ENCODE data around the gene TXLNG. TPM values are rescaled to one million over a fixed set of nuclear protein-coding genes. Genes with fewer than 3 reads are reported as not detected.

Gene TXLNG
- total RNA-seq, 1 donor from 2014 or later = 25.8 TPM

GRCh38 chrX:16885628-16886027 lies 99.4 kb downstream of the TXLNG start:
- Mint-ChIP-seq H3K4me3 (ENCODE audit: low read depth) (no peak overlapping the region), H3K27ac (no peak overlapping the region), H3K36me3 (ENCODE audit: insufficient read depth) (no peaks in the 10 kb centered on the region), H3K27me3 (no peaks in the 10 kb centered on the region), H3K4me1 (ENCODE audit: low read depth) (peaks cover 9% of the 10 kb centered on the region), H3K9me3 (ENCODE audit: low read depth) (no peaks in the 10 kb centered on the region)
- no peak for DNase-seq (ENCODE audit: low spot score, unreplicated experiment)
- TF ChIP-seq CTCF (IDR thresholded peaks at IDR 0.05; ENCODE audit: unreplicated experiment) = no peak

- no peaks in the 10 kb centered on the region for H3K9me3 Mint-ChIP-seq (ENCODE audit: low read depth)
- H3K36me3 Mint-ChIP-seq (ENCODE audit: insufficient read depth) = no peaks in the 10 kb centered on the region
- H3K27me3 Mint-ChIP-seq = peaks cover 2% of the 10 kb centered on the region
- no peak overlapping the region for H3K4me3 Mint-ChIP-seq (ENCODE audit: low read depth)
- H3K27ac Mint-ChIP-seq = peak overlapping the region; percentile 3
- peaks cover 2% of the 10 kb centered on the region for H3K4me1 Mint-ChIP-seq (ENCODE audit: low read depth)
- DNase-seq (ENCODE audit: low spot score, unreplicated experiment) = peak; percentile 46
- peak; percentile 93 for TF ChIP-seq CTCF (IDR thresholded peaks at IDR 0.05; ENCODE audit: unreplicated experiment)
These were observed 106.5 kb downstream of the TXLNG start for GRCh38 chrX:16892504-16893362.

Other genes with a start within 250 kb of the TXLNG start
- gene S100G, start 136.3 kb upstream of the TXLNG start, total RNA-seq = not detected in 2 replicates
- gene CTPS2, start 73.8 kb upstream of the TXLNG start, total RNA-seq = 110 and 111 TPM in 2 replicates
- 59.0 and 61.3 TPM in 2 replicates for gene SYAP1, start 66.9 kb upstream of the TXLNG start, total RNA-seq
- 234 and 235 TPM in 2 replicates for gene RBBP7, start 83.9 kb downstream of the TXLNG start, total RNA-seq
- 2.6 and 4.3 TPM in 2 replicates for gene REPS2, start 160.2 kb downstream of the TXLNG start, total RNA-seq